Mesendoderm (in vitro differentiated cells): ENCODE results near the gene DIO2.

Experiments used
- DNase-seq: peaks from one replicate; pipeline ENCODE4 v3.0.0; 2013
- H2AK5ac ChIP-seq: 2 replicates; pipeline ENCODE4 v1.6.1; 2013; ENCODE audit warnings: low read length, inconsistent platforms
- H2BK120ac ChIP-seq: 2 replicates; pipeline ENCODE4 v1.6.1; 2013; ENCODE audit warnings: low read depth, mild to moderate bottlenecking, low read length, moderate library complexity, mixed read lengths
- H2BK15ac ChIP-seq: replicated peaks from 2 replicates; pipeline ENCODE4 v1.6.1; 2013; ENCODE audit warnings: low read depth, mild to moderate bottlenecking, moderate library complexity
- H2BK5ac ChIP-seq: 2 replicates; pipeline ENCODE4 v1.6.1; 2013; ENCODE audit warnings: low read length, inconsistent platforms
- H3K18ac ChIP-seq: 2 replicates; pipeline ENCODE4 v1.6.1; 2013; ENCODE audit warnings: mild to moderate bottlenecking, low read length, mixed read lengths
- H3K23ac ChIP-seq: one replicate; pipeline ENCODE4 v1.6.1; 2013; ENCODE audit warnings: low read length
- H3K27ac ChIP-seq: 2 replicates; pipeline ENCODE4 v1.5.1; 2013; ENCODE audit warnings: low read depth, mild to moderate bottlenecking, inconsistent platforms, low read length, moderate library complexity
- H3K27me3 ChIP-seq: 2 replicates; pipeline ENCODE4 v1.6.1; 2013; ENCODE audit warnings: low read length, control low read depth, mild to moderate bottlenecking, inconsistent platforms; ENCODE audit not compliant: insufficient read depth, poor library complexity
- H3K36me3 ChIP-seq: 2 replicates; pipeline ENCODE4 v1.6.1; 2013; ENCODE audit warnings: low read length, inconsistent platforms; ENCODE audit not compliant: control insufficient read depth, insufficient read depth
- H3K4ac ChIP-seq: one replicate; pipeline ENCODE4 v1.6.1; 2013; ENCODE audit warnings: low read depth, mild to moderate bottlenecking, low read length, moderate library complexity
- H3K4me1 ChIP-seq: 2 replicates; pipeline ENCODE4 v1.6.1; 2013; ENCODE audit warnings: low read depth, low read length, inconsistent platforms; ENCODE audit not compliant: control insufficient read depth
- H3K4me2 ChIP-seq: 2 replicates; pipeline ENCODE4 v1.6.1; 2013; ENCODE audit warnings: low read length
- H3K4me3 ChIP-seq: 2 replicates; pipeline ENCODE4 v1.5.1; 2013; ENCODE audit warnings: mild to moderate bottlenecking, low read length
- H3K56ac ChIP-seq: one replicate; pipeline ENCODE4 v1.6.1; 2013; ENCODE audit warnings: low read length
- H3K79me1 ChIP-seq: 2 replicates; pipeline ENCODE4 v1.6.1; 2013; ENCODE audit warnings: low read length, inconsistent platforms
- H3K79me2 ChIP-seq: 2 replicates; pipeline ENCODE4 v1.6.1; 2013; ENCODE audit warnings: mild to moderate bottlenecking, low read length; ENCODE audit not compliant: control insufficient read depth, insufficient read depth
- H3K9ac ChIP-seq: 2 replicates; pipeline ENCODE4 v1.6.1; 2013; ENCODE audit warnings: low read length, inconsistent platforms
- H4K5ac ChIP-seq: one replicate; pipeline ENCODE4 v1.6.1; 2013; ENCODE audit warnings: low read length
- H4K8ac ChIP-seq: one replicate; pipeline ENCODE4 v1.6.1; 2013; ENCODE audit warnings: low read depth, mild to moderate bottlenecking, control low read depth, low read length, moderate library complexity
- WGBS: extraction: QIAGEN DNeasy Blood & Tissue Kit; methylation state at CpG from one replicate; pipeline ENCODE4 v1.1.7; 2013; ENCODE audit warnings: low lambda C conversion rate, missing lambda C conversion rate; ENCODE audit not compliant: insufficient coverage; ENCODE audit errors: extremely low coverage; 5-methylcytosine and 5-hydroxymethylcytosine counted together

Gene DIO2

GRCh38 chr14:80167793-80168448 lies 43.4 kb downstream of the DIO2 start:
- Histone ChIP-seq H3K4me3 (no peak overlapping the region), H2AK5ac (no peak overlapping the region), H3K18ac (no peak overlapping the region), H4K5ac (no peak overlapping the region), H2BK15ac (no peak overlapping the region), H3K4ac (no peak overlapping the region), H3K79me2 (no peaks in the 10 kb centered on the region), H3K56ac (no peak overlapping the region), H3K27ac (no peak overlapping the region), H3K23ac (no peak overlapping the region), H3K4me1 (no peaks in the 10 kb centered on the region), H3K36me3 (no peaks in the 10 kb centered on the region), H4K8ac (no peak overlapping the region), H3K9ac (no peak overlapping the region), H3K27me3 (no peaks in the 10 kb centered on the region), H3K79me1 (no peaks in the 10 kb centered on the region), H3K4me2 (no peak overlapping the region), H2BK5ac (no peak overlapping the region), H2BK120ac (no peak overlapping the region)
- no CpG with 5 or more reads among the region's 6 CpGs for whole genome bisulfite sequencing
- DNase-seq, result no peak

DNA sequence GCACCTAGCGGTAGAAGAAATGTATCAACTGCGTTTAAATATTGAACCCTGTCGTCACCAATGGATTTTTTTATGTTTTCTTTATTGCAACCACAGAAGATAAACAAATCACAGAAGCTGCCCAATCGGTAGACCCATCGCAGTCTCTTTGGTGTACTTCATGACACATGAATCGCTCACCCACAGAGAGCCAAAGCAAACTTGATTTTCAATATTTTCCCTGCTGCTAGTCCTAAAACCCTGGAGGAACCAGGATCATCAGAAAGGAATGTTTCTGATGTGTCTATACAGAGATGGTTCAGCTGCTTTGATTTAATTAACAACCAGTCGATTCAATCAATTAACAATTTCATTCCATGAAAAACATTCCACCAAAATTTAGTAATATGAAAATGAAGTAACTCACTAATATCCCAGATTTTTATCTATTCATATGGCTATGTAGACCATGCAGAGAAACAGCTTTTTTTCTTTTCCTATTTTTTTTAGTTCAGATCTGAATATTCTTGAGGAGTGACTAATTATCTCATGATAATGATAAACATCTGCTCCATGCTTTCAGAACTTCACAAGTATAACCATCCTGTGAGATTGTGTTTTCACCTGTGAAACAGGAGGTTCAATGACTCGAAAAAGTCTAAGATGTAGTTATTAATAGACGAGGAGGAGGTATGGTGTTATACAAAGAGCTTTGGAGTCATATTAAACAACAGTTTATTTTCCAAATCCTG lies 46.1 kb downstream of the DIO2 start:
- Histone ChIP-seq H3K23ac (no peak overlapping the region), H4K5ac (no peak overlapping the region), H2BK15ac (no peak overlapping the region), H3K27ac (no peak overlapping the region), H3K27me3 (no peaks in the 10 kb centered on the region), H3K18ac (no peak overlapping the region), H2BK120ac (no peak overlapping the region), H2BK5ac (no peak overlapping the region), H3K9ac (no peak overlapping the region), H3K4ac (no peak overlapping the region), H3K56ac (no peak overlapping the region), H4K8ac (no peak overlapping the region), H3K4me1 (no peaks in the 10 kb centered on the region), H3K79me2 (no peaks in the 10 kb centered on the region), H3K4me2 (no peak overlapping the region), H3K79me1 (no peaks in the 10 kb centered on the region), H3K36me3 (no peaks in the 10 kb centered on the region), H3K4me3 (no peak overlapping the region), H2AK5ac (no peak overlapping the region)
- DNase-seq, result no peak
- 100% methylated on average over 1 of the region's 9 CpGs for WGBS

DNA sequence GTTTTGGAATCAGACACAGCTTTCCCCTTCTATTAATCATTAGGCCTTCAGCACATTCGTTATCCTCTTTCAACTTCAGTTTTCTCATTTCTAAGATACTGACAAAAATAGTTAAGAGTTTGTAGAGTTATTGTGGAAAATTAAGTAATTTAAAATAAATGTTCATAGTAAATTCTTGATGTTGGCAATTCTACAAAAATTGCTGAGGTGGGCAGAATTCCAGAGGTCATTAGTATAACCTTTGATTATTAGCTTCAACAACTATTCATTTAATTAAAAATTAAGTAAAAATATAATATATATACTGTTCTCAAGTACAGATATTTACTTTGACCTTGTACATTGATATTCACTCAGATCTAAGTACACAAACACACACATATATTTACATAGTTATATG lies 58.5 kb downstream of the DIO2 start:
- no peak overlapping the region for H3K56ac ChIP-seq
- H3K4me2 ChIP-seq, result no peak overlapping the region
- H3K4ac ChIP-seq, result no peak overlapping the region
- H3K4me3 ChIP-seq, result no peak overlapping the region
- no peak overlapping the region for H2AK5ac ChIP-seq
- H3K36me3 ChIP-seq, result no peaks in the 10 kb centered on the region
- H3K18ac ChIP-seq, result no peak overlapping the region
- WGBS, result no CpG with 5 or more reads among the region's 1 CpG
- H2BK5ac ChIP-seq, result no peak overlapping the region
- H3K79me1 ChIP-seq, result no peaks in the 10 kb centered on the region
- H3K4me1 ChIP-seq, result no peaks in the 10 kb centered on the region
- no peaks in the 10 kb centered on the region for H3K79me2 ChIP-seq
- H4K8ac ChIP-seq, result no peak overlapping the region
- DNase-seq, result no peak
- H3K27ac ChIP-seq, result no peak overlapping the region
- no peak overlapping the region for H3K23ac ChIP-seq
- H2BK120ac ChIP-seq, result no peak overlapping the region
- no peak overlapping the region for H4K5ac ChIP-seq
- H2BK15ac ChIP-seq, result no peak overlapping the region
- H3K9ac ChIP-seq, result no peak overlapping the region
- H3K27me3 ChIP-seq, result no peaks in the 10 kb centered on the region

DNA sequence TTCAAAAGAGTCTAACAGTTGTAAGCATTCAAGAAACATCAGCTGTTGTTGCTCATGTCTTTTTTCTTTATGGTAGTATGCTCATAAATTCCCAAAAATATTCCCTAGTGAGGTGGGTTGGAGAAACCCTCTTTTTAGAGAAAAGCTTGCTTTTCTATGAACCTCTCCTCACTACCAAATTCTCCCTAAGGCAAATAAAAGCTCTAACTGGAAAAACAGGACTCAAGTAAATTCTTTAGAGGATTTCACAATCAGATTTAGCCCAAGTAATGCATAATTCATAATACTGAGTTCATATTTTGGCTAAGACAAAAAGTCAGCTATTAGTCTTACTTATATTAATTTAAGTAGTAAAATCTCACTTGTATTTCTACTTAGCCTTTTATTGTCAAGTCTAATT lies 59.1 kb downstream of the DIO2 start:
- Histone ChIP-seq H3K4me3 (no peak overlapping the region), H2BK120ac (no peak overlapping the region), H3K9ac (no peak overlapping the region), H4K8ac (no peak overlapping the region), H3K4me1 (no peaks in the 10 kb centered on the region), H3K18ac (no peak overlapping the region), H3K56ac (no peak overlapping the region), H3K4me2 (no peak overlapping the region), H3K23ac (no peak overlapping the region), H3K4ac (no peak overlapping the region), H2BK5ac (no peak overlapping the region), H2BK15ac (no peak overlapping the region), H3K36me3 (no peaks in the 10 kb centered on the region), H3K79me1 (no peaks in the 10 kb centered on the region), H3K79me2 (no peaks in the 10 kb centered on the region), H4K5ac (no peak overlapping the region), H2AK5ac (no peak overlapping the region), H3K27me3 (no peaks in the 10 kb centered on the region), H3K27ac (no peak overlapping the region)
- no peak for DNase-seq

- no peak overlapping the region for H2BK120ac ChIP-seq
- no peak overlapping the region for H2AK5ac ChIP-seq
- H3K18ac ChIP-seq, result no peak overlapping the region
- H3K4me3 ChIP-seq, result no peak overlapping the region
- no peak overlapping the region for H3K56ac ChIP-seq
- H3K23ac ChIP-seq, result no peak overlapping the region
- H4K5ac ChIP-seq, result no peak overlapping the region
- no CpG with 5 or more reads among the region's 1 CpG for WGBS
- no peak overlapping the region for H2BK5ac ChIP-seq
- H3K9ac ChIP-seq, result no peak overlapping the region
- H3K36me3 ChIP-seq, result no peaks in the 10 kb centered on the region
- H3K79me2 ChIP-seq, result no peaks in the 10 kb centered on the region
- H2BK15ac ChIP-seq, result no peak overlapping the region
- no peaks in the 10 kb centered on the region for H3K79me1 ChIP-seq
- H3K4ac ChIP-seq, result no peak overlapping the region
- H3K27me3 ChIP-seq, result no peaks in the 10 kb centered on the region
- H4K8ac ChIP-seq, result no peak overlapping the region
- no peaks in the 10 kb centered on the region for H3K4me1 ChIP-seq
- DNase-seq, result no peak
- H3K27ac ChIP-seq, result no peak overlapping the region
- no peak overlapping the region for H3K4me2 ChIP-seq
These were observed 61.0 kb downstream of the DIO2 start for GRCh38 chr14:80150301-80150700.
